Ishikawa (cell line): ENCODE measurements around the gene HSPA4L.

Source experiments
- CEBPB ChIP-seq: IDR thresholded peaks from 2 replicates; pipeline ENCODE4 v1.6.1; 2012
- CREB1 ChIP-seq: IDR thresholded peaks from 2 replicates; pipeline ENCODE4 v1.6.1; 2012; ENCODE audit warnings: low read depth
- EGR1 ChIP-seq: IDR thresholded peaks from 2 replicates; pipeline ENCODE4 v1.6.1; 2012
- EP300 ChIP-seq: IDR thresholded peaks from 2 replicates; pipeline ENCODE4 v1.6.1; 2012; ENCODE audit warnings: borderline replicate concordance
- FOXM1 ChIP-seq: IDR thresholded peaks from 2 replicates; pipeline ENCODE4 v1.6.1; 2012; ENCODE audit warnings: low read depth, borderline replicate concordance
- MAX ChIP-seq: IDR thresholded peaks from 2 replicates; pipeline ENCODE4 v1.6.1; 2012
- NFIC ChIP-seq: IDR thresholded peaks from 2 replicates; pipeline ENCODE4 v1.6.1; 2012
- RAD21 ChIP-seq: IDR thresholded peaks from 2 replicates; pipeline ENCODE4 v1.6.1; 2012; ENCODE audit warnings: low read depth
- REST ChIP-seq: IDR thresholded peaks from 2 replicates; pipeline ENCODE4 v1.6.1; 2012; ENCODE audit warnings: low read depth, mild to moderate bottlenecking
- TAF1 ChIP-seq: IDR thresholded peaks from 2 replicates; pipeline ENCODE4 v1.6.1; 2012; ENCODE audit warnings: low read depth, mild to moderate bottlenecking
- TCF12 ChIP-seq: IDR thresholded peaks from 2 replicates; pipeline ENCODE4 v1.6.1; 2012; ENCODE audit warnings: low read depth
- TEAD4 ChIP-seq: IDR thresholded peaks from 2 replicates; pipeline ENCODE4 v1.6.1; 2012
- USF1 ChIP-seq: IDR thresholded peaks from 2 replicates; pipeline ENCODE4 v1.6.1; 2012
- YY1 ChIP-seq: IDR thresholded peaks from 2 replicates; pipeline ENCODE4 v1.6.1; 2012; ENCODE audit warnings: low read depth
- ZBTB7A ChIP-seq: IDR thresholded peaks from 2 replicates; pipeline ENCODE4 v1.6.1; 2012; ENCODE audit warnings: low read depth

The HSPA4L gene

GRCh38 chr4:127846765-127847164 lies 64.6 kb downstream of the HSPA4L start:
- no peak for TF ChIP-seq MAX
- no peak for TF ChIP-seq ZBTB7A
- TF ChIP-seq CEBPB, result no peak
- TF ChIP-seq TAF1, result no peak
- TF ChIP-seq FOXM1, result no peak
- TF ChIP-seq REST, result no peak
- TF ChIP-seq TCF12, result no peak
- TF ChIP-seq EP300, result no peak
- TF ChIP-seq NFIC, result no peak
- no peak for TF ChIP-seq YY1
- TF ChIP-seq USF1, result no peak
- TF ChIP-seq RAD21, result no peak

GRCh38 chr4:127849505-127850234 lies 67.5 kb downstream of the HSPA4L start:
- TF ChIP-seq ZBTB7A (no peak), EGR1 (no peak), TAF1 (no peak), CEBPB (no peak), RAD21 (no peak), FOXM1 (no peak), REST (no peak), EP300 (no peak), MAX (no peak), TEAD4 (no peak), CREB1 (no peak), USF1 (no peak), TCF12 (no peak), NFIC (no peak)

GRCh38 chr4:127852661-127853060 lies 70.5 kb downstream of the HSPA4L start:
- TF ChIP-seq EP300, result no peak
- no peak for TF ChIP-seq CEBPB
- TF ChIP-seq NFIC, result no peak
- TF ChIP-seq FOXM1, result no peak

- TF ChIP-seq CREB1 (no peak), TAF1 (no peak), TCF12 (no peak), REST (no peak), FOXM1 (no peak), TEAD4 (no peak), MAX (no peak), YY1 (no peak), USF1 (no peak), EGR1 (no peak), RAD21 (no peak), EP300 (no peak), CEBPB (no peak), ZBTB7A (no peak), NFIC (no peak)
These were observed 74.2 kb downstream of the HSPA4L start for GRCh38 chr4:127856196-127856812.
